RCC 7860 (cell line): ENCODE results near the gene MANBA.

ENCODE experiments used
- DNase-seq: peaks from one replicate; pipeline ENCODE4 v3.0.0-alpha.2; 2015; ENCODE audit warnings: low spot score
- FAIRE-seq: peaks from 2 replicates; lab custom pipeline; 2012; peaks lifted over from hg19 to GRCh38; lab: Jason Lieb, UNC

Gene MANBA

DNA sequence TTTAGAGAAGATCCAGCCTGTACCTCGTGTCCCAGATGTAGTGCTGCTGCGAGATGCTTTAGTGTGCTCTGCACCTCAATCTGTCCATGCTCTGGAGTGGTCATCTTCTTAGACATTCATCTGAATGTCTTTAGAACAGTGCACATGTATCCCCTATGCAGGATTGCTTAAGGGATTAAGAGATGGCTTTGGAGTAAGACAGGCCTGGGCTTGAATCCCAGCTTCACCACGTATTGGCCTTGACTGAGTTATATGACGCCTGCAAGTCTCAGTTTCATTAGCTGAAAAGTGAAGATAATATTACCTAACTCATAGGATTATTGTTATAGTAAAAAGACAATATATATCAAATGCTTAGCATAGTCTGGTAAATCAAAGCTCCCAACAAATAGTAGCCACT, 161.3 kb downstream of the MANBA start:
- DNase-seq: no peak
- no peak for FAIRE-seq

DNA sequence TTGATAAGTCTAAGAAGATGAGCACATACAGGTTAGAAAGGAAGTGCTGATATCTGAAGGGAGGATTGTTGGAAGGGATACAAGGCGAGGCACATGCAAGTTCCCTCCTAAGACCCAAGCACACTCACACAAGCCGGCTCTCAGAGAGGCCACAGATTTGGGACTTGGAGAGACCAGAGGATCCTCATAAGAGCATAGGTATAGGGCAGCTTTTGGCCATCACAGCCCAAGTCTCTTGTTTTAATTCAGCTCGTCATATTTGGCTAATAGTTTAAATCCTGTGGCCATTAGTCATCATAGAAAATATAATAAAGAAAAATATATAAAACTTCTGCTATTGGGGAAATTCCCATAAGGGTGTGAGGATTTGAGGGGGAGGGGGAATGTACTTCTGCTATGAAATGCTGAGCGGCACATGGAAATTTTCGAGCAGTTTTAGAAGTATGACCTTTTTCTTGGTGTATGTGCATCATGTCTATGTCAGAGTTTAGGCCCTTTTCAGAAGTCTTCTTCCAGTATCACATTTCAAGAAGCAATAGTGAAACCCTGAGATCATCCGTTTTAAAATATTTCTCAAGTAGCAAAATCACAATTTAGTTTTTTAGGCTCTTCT, 161.9 kb downstream of the MANBA start:
- DNase-seq (no peak), FAIRE-seq (no peak)

- DNase-seq (no peak), FAIRE-seq (no peak)
Observed at GRCh38 chr4:102598086-102598761, 162.5 kb downstream of the MANBA start.

- FAIRE-seq (no peak), DNase-seq (no peak)
Observed at GRCh38 chr4:102596532-102596931, 164.2 kb downstream of the MANBA start.

GRCh38 chr4:102594000-102594399, 166.8 kb downstream of the MANBA start:
- no peak for DNase-seq

GRCh38 chr4:102593147-102593546, 167.6 kb downstream of the MANBA start:
- FAIRE-seq (no peak), DNase-seq (no peak)

More at GRCh38 chr4:102594000-102594399, 166.8 kb downstream of the MANBA start:
- no peak for FAIRE-seq

GRCh38 chr4:102592256-102592655, 168.5 kb downstream of the MANBA start:
- DNase-seq (no peak), FAIRE-seq (no peak)

GRCh38 chr4:102589743-102590142, 171.0 kb downstream of the MANBA start:
- no peak for DNase-seq
- FAIRE-seq: no peak

DNA sequence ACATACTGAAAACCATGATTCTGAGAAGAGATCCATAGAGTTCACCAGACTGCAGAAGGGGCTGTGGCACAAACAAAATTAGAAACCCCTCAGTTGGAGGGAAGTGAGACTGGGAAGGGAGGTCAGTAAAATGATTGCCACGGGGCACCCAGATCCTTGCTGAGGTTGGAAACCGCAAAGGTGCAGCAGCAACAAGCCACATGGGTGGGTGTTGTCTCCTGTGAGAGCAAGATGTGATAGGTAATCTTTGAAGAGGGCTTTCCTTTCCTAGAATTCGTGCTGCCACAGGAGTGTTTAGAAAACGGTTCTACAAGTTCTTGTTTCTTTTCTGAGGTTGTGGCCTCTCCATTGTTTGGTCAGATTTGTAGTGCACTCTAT, 174.1 kb downstream of the MANBA start:
- no peak for DNase-seq
- FAIRE-seq: no peak

DNA sequence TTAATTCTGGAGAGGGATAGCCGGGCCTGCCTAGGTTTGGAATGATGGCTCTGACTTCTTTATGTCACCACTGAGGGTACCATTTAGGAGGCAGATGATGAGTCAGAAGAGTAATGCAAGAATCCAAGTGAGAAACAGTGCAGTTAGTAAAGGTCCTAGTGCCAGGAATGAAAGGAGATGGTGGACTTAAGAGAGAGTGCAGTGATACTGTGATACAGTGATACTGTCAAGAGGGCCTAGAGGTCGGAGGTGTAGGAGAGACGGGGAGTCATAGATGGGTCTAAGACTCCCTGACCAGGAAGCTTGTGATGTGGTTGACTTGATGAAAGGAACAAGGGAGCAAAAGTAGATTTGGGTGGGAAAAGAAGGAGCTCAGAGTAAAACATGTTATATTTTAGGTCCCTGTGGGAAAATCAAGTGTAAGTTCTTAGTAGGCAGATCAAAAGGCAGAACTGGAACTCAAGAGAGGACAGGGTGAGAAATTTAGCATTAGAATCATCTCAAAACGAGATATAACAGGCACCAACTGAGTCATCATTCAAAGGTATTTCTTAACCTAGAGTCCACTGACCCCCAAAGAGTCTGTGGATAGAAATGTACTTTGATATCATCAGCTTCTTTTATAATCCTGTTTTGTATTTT, 174.6 kb downstream of the MANBA start:
- FAIRE-seq (no peak), DNase-seq (no peak)

DNA sequence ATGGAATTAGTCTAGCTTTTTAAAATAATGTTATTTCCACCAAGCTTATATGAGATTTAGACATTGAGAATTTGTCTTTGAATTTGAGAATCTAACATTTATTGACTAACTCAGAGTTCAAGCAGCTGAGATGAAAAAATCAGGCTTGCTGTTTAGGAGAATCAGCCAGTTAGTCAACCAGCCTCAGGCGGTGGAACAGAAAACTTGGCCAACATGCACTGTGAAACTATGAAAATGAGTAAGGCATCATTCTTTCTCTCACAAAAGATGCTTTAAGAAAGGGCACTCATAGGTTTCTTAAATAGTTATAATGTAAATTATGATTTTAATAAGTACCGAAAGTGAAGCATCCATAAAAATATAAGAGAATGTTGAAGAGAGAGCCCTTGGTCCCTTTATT, 175.4 kb downstream of the MANBA start:
- DNase-seq (no peak), FAIRE-seq (no peak)

DNA sequence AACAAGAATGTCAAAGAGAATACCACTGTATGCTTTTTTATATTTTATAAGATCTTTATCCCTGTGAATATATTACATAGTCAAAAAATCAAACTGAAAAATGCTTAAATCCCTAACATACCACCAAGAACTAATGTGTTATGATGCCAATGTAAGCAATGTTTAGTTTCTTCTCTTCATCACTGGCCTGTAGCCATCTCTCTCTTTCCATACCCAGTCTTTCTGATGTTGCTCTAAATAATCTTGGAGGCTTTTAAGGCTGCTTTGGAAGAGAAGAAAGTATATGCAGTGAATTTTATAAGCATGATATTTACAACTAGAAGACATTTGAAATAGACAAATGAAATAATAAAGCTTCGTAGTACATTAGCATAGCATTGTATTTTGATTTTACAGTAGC, 176.7 kb downstream of the MANBA start:
- DNase-seq: no peak
- no peak for FAIRE-seq
